GM18511 (cell line): ENCODE measurements around the gene PARL.
"Not testable (repeated sequence)": the region's sequence is repeated elsewhere in the genome, so short reads cannot be mapped to it uniquely, and the experiment has no call there.

Source experiments
- ATAC-seq: cut with Tn5 transposase; IDR thresholded peaks from one replicate; pipeline ENCODE4 v1.9.1; 2021; ENCODE audit warnings: mild to moderate bottlenecking, moderate library complexity; ENCODE audit not compliant: unreplicated experiment

PARL gene

GRCh38 chr3:183904833-183905780 lies 20.4 kb upstream of the PARL start:
- ATAC-seq: no peak

GRCh38 chr3:183898028-183898431 lies 13.3 kb upstream of the PARL start:
- ATAC-seq: no peak

- no peak for ATAC-seq
These were observed 12.9 kb upstream of the PARL start for GRCh38 chr3:183897606-183898005.

- ATAC-seq: no peak
These were observed 11.9 kb upstream of the PARL start for GRCh38 chr3:183896610-183897009.

GRCh38 chr3:183896184-183896583 lies 11.5 kb upstream of the PARL start:
- no peak for ATAC-seq

- no peak for ATAC-seq
These were observed 11.1 kb upstream of the PARL start for GRCh38 chr3:183895774-183896173.

- no peak for ATAC-seq
These were observed 10.6 kb upstream of the PARL start for GRCh38 chr3:183895296-183895695.

GRCh38 chr3:183892610-183893214 lies 8.0 kb upstream of the PARL start:
- no peak for ATAC-seq

- no peak for ATAC-seq
These were observed 1.1 kb upstream of the PARL start for GRCh38 chr3:183885766-183886165.

- no peak for ATAC-seq
These were observed 618 bp downstream of the PARL start for GRCh38 chr3:183884097-183884426.

GRCh38 chr3:183883291-183884096 lies 1.2 kb downstream of the PARL start:
- no peak for ATAC-seq

GRCh38 chr3:183880121-183880520 lies 4.6 kb downstream of the PARL start:
- ATAC-seq: no peak

GRCh38 chr3:183879243-183879642 lies 5.4 kb downstream of the PARL start:
- ATAC-seq: no peak

- ATAC-seq: no peak
These were observed 6.6 kb downstream of the PARL start for GRCh38 chr3:183878071-183878470.

- ATAC-seq: not testable (repeated sequence)
These were observed 7.5 kb downstream of the PARL start for GRCh38 chr3:183877227-183877626.

GRCh38 chr3:183875411-183875810 lies 9.3 kb downstream of the PARL start:
- ATAC-seq: no peak

- no peak for ATAC-seq
These were observed 10.8 kb downstream of the PARL start for GRCh38 chr3:183873914-183874313.

- ATAC-seq: no peak
These were observed 13.1 kb downstream of the PARL start for GRCh38 chr3:183871541-183871940.

- no peak for ATAC-seq
These were observed 14.1 kb downstream of the PARL start for GRCh38 chr3:183870563-183870962.

- ATAC-seq: no peak
These were observed 15.9 kb downstream of the PARL start for GRCh38 chr3:183868796-183869195.

GRCh38 chr3:183862610-183863009 lies 22.1 kb downstream of the PARL start:
- no peak for ATAC-seq

GRCh38 chr3:183857863-183858262 lies 26.8 kb downstream of the PARL start:
- no peak for ATAC-seq
